Measurements from ENCODE around the gene C1QTNF8. TPM values are rescaled to one million over a fixed set of nuclear protein-coding genes. Genes with fewer than 3 reads are reported as not detected.

Gene C1QTNF8
- total RNA-seq, 1 experiment from 2014 or later: not detected

GRCh38 chr16:1117926-1118325, 21.9 kb upstream of the C1QTNF8 start:
- Mint-ChIP-seq H3K36me3 (ENCODE audit: insufficient read depth, unreplicated experiment) (peaks cover 8% of the 10 kb centered on the region), H3K27ac (ENCODE audit: unreplicated experiment) (no peak overlapping the region), H3K4me1 (ENCODE audit: low read depth, unreplicated experiment) (no peaks in the 10 kb centered on the region), H3K4me3 (ENCODE audit: low read depth, unreplicated experiment) (no peak overlapping the region), H3K9me3 (ENCODE audit: low read depth, unreplicated experiment) (no peaks in the 10 kb centered on the region), H3K27me3 (ENCODE audit: unreplicated experiment) (peaks cover 100% of the 10 kb centered on the region)
- BruUV-seq (replicated peaks): no TSS peak
- intact Hi-C loops (cut with micrococcal nuclease; ENCODE audit: unreplicated experiment): no loop called here
- no peak for TF ChIP-seq CTCF (IDR thresholded peaks at IDR 0.05; ENCODE audit: unreplicated experiment)
- no peak for DNase-seq
- CTCF ChIA-PET: no interaction called here

- Mint-ChIP-seq H3K27me3 (ENCODE audit: unreplicated experiment) (peaks cover 100% of the 10 kb centered on the region), H3K4me3 (ENCODE audit: low read depth, unreplicated experiment) (no peak overlapping the region), H3K36me3 (ENCODE audit: insufficient read depth, unreplicated experiment) (peaks cover 8% of the 10 kb centered on the region), H3K27ac (ENCODE audit: unreplicated experiment) (no peak overlapping the region), H3K4me1 (ENCODE audit: low read depth, unreplicated experiment) (no peaks in the 10 kb centered on the region), H3K9me3 (ENCODE audit: low read depth, unreplicated experiment) (no peaks in the 10 kb centered on the region)
- intact Hi-C loops (cut with micrococcal nuclease; ENCODE audit: unreplicated experiment): no loop called here
- no peak for DNase-seq
- CTCF ChIA-PET: no interaction called here
- no TSS peak for BruUV-seq (replicated peaks)
- no peak for TF ChIP-seq CTCF (IDR thresholded peaks at IDR 0.05; ENCODE audit: unreplicated experiment)
These were observed 21.3 kb upstream of the C1QTNF8 start for GRCh38 chr16:1117176-1117900.

- DNase-seq: no peak
- Mint-ChIP-seq H3K4me3 (ENCODE audit: low read depth, unreplicated experiment) (no peak overlapping the region), H3K27me3 (ENCODE audit: unreplicated experiment) (peaks cover 100% of the 10 kb centered on the region), H3K27ac (ENCODE audit: unreplicated experiment) (no peak overlapping the region), H3K4me1 (ENCODE audit: low read depth, unreplicated experiment) (no peaks in the 10 kb centered on the region), H3K36me3 (ENCODE audit: insufficient read depth, unreplicated experiment) (peaks cover 8% of the 10 kb centered on the region), H3K9me3 (ENCODE audit: low read depth, unreplicated experiment) (no peaks in the 10 kb centered on the region)
- CTCF ChIA-PET: no interaction called here
- BruUV-seq (replicated peaks): no TSS peak
- TF ChIP-seq CTCF (IDR thresholded peaks at IDR 0.05; ENCODE audit: unreplicated experiment): no peak
- intact Hi-C loops (cut with micrococcal nuclease; ENCODE audit: unreplicated experiment): no loop called here
These were observed 20.6 kb upstream of the C1QTNF8 start for GRCh38 chr16:1116693-1117077.

GRCh38 chr16:1113889-1114526, 18.0 kb upstream of the C1QTNF8 start:
- peaks cover 100% of the 10 kb centered on the region for H3K27me3 Mint-ChIP-seq (ENCODE audit: unreplicated experiment)
- H3K4me3 Mint-ChIP-seq (ENCODE audit: low read depth, unreplicated experiment): no peak overlapping the region
- CTCF ChIA-PET: no interaction called here
- BruUV-seq (replicated peaks): no TSS peak
- no peaks in the 10 kb centered on the region for H3K9me3 Mint-ChIP-seq (ENCODE audit: low read depth, unreplicated experiment)
- H3K4me1 Mint-ChIP-seq (ENCODE audit: low read depth, unreplicated experiment): no peaks in the 10 kb centered on the region
- no peak overlapping the region for H3K27ac Mint-ChIP-seq (ENCODE audit: unreplicated experiment)
- intact Hi-C loops (cut with micrococcal nuclease; ENCODE audit: unreplicated experiment): no loop called here
- DNase-seq: no peak
- no peaks in the 10 kb centered on the region for H3K36me3 Mint-ChIP-seq (ENCODE audit: insufficient read depth, unreplicated experiment)
- TF ChIP-seq CTCF (IDR thresholded peaks at IDR 0.05; ENCODE audit: unreplicated experiment): no peak
